ENCODE results near the gene NBDY.
"Not testable (repeated sequence)": the region's sequence is repeated elsewhere in the genome, so short reads cannot be mapped to it uniquely, and the experiment has no call there.

NBDY gene

DNA sequence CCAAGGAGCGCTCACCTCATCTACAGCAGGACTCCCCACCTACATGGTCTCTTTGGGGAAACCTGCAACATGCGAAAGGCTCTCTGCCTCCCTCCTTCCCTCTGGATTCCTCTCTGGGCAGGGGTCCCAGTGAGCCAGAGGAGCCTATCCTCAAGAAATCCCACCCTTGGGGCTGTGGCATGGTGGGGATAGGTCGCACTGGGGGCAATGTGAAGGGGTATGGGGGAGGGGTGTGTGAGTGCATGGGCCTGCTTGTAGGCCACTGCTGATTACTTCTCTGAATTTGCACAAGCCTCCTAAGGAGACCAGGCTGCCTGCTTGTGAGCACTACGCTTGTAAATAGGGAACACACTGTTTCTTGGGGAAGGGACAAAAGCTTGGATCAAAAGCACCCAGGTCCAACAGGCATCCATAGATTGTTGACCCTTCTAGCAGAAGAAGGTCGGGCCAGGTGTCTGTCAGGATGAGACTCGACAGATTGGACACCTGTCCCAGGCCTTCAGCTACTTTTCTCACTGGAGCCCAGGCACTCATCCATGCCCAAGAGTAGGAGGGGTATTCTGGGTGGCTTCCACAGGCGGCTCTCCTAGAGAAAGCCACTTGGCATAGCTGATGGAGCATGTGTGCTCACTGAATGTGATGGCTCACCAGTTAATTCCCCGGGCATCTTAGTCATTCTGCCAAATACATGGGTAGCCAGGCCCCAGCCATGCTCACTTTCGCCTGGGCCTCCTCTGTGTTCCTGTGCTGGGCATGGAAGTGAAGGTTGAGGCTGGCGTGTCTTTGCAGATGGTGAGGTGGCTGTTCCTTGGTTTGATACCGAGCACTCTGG, 75.0 kb downstream of the NBDY start:
- DNase-seq: no peak

DNA sequence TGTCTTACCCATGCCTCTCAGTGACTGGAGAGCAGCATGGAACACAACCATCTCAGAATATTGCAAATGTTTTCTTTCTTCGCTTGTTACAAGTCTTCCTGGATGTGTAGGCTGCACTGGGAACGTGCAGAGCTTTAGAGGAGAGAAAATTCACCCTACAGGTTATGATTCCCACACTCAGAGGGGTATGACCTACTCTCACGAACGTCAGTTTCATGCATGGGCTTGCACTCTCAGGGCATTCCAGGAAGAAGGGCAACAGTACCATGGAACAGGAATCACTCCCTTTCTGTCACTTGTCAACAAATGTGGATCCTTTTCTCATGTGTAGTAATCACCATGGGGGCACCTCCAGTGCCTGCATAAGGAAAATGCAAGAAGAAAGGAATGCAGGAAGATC, 75.8 kb downstream of the NBDY start:
- DNase-seq: no peak

DNA sequence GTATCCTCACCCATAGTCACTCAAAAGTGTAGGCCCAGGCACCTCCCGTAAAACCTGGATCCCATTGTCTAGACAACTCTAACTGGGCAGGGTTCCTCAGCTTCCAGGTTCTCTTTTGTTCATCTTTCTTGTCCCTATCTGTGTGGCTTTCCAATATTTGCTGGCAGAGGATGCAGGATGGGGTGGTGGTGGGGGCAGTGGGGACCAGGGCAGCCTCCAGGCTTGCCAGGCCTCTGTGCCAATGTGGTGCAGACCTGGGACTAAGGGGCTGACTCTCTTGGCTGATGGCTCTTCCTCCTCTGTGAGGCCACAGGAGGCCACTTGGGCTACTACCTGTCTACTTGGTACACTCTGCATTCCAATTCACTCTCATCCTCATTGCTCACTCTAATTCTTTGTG, 76.4 kb downstream of the NBDY start:
- no peak for DNase-seq

DNA sequence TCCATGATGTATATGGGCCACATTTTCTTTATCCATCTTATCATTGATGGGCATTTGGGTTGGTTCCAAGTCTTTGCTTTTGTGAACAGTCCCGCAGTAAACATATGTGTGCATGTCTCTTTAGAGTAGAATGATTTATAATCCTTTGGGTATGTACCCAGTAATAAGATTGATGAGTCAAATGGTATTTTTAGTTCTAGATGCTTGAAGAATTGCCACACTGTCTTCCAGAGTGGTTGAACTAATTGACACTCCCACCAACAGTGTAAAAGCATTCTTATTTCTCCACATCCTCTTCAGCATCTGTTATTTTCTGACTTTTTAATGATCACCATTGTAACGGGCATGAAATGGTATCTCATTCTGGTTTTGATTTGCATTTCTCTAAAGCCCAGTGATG, 77.1 kb downstream of the NBDY start:
- DNase-seq: not testable (repeated sequence)

DNA sequence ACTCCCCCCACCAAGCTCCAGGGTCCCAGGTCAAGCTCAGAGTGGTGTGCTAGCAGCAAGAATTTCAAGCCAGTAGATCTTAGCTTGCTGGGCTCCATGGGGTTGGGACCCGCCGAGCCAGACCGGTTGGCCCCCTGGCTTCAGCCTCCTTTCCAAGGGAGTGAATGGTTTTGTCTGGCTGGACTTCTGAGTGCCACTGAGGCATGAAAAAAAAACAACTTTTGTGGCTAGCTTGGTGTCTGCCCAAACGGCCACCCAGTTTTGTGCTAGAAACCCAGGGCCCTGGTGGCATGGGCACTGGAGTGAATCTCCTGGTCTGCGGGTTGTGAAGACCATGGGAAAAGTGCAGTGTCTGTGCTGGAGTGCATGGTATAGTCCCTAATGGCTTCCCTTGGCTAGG, 82.6 kb downstream of the NBDY start:
- DNase-seq: no peak

DNA sequence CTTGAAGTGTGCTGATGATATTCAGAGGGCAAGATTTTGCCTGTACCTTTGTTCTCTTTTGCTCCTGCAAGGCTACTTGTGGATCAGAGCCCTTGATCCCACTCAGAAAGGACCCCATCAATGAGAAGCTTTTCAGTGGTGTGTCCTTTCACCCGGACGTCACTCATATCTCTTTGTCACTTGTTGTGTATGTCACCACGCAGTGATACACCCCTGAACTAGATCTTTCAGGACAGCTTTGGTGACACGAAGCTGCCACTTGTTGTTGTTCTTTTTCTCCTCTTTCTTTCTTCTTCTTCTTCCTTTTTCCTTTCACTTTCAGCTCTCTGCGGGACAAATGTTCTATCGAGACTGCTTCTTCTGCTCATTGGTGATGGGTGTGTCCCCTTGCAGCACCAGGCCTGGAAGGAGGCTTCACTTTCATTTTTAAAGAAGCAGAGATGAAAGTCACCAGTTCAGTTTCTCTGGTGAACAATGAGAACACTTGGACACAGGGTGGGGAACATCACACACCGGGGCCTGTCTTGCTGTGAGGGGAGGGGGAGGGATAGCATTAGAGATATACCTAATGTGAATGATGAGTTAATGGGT, 83.6 kb downstream of the NBDY start:
- no peak for DNase-seq

DNA sequence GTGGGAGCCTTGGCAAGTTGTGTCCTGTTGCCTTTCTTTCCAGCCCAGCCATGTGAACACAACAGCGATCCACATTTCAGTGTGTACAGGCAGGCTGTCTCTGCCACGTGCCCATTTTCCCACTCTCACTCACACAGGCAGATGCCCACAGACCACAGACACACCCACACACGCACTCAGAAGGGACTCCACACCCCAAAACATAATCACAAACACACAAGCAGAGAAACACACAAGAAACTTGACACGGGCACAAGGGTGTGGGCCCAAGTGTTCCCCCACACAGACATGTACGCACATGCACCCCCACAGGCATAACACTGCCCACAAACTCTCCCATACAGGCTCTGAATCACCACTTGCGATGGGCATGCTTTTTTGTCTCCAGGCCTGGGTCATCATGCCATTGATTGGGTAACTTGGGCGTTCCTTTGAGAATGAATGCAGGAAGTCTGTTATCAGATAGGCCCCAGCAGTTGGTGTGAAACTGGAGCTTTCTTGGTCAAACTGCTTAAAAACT, 84.3 kb downstream of the NBDY start:
- DNase-seq: no peak

DNA sequence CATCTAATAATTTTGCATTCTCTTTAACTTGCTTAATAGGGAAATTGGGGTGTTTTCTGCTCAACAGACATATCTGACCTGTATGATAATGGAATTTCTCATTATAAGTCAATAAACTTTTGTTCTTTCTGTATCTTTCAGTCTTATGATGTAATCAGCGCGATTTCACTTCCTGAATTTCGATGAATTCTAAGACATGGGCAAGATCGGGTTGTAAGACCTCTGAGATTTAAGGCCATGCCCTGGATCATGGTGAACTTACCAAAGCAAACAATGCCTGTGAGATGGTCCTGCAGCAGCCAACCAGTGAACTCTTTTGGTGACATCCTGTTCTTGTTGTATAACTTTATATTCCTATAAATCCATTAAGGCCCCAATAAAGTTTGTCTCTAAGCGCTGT, 88.1 kb downstream of the NBDY start:
- DNase-seq: no peak

DNA sequence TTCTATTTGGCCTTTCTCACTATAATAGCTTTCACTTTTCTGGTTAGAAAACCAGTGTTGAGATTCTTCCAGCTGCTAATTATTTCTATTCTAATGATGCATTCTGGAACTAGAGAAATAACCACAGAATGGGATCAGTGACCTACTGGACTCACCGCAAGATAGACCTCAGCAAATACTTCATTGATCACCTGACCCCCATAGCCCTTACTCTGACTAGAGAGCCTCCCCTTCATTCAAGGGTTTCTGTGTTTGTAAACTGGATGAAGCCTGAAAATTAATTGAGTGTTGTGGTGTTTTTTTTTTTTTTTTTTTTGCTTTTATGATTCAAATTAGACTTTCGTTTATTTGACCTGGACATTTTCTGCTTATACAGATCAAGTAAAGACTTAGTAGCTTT, 97.0 kb downstream of the NBDY start:
- no peak for DNase-seq

DNA sequence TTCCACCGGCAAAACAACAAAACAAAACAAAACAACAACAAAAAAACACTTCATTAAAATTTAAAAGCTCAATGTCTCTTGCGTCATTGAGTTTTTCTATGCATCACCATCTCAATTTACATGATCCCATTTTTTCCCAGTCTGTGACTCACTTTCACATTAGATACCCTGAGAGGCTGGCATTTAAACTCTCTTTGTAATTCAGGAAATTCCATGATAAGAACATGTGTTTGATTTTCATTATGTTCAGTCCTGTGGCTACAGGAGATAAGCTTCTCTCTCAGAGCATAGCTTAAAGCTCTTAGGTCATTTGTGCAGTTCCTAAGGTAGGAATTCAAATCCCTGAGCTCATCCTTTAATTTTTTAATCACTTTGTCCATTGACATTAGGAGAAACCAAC, 104.6 kb downstream of the NBDY start:
- DNase-seq: no peak

DNA sequence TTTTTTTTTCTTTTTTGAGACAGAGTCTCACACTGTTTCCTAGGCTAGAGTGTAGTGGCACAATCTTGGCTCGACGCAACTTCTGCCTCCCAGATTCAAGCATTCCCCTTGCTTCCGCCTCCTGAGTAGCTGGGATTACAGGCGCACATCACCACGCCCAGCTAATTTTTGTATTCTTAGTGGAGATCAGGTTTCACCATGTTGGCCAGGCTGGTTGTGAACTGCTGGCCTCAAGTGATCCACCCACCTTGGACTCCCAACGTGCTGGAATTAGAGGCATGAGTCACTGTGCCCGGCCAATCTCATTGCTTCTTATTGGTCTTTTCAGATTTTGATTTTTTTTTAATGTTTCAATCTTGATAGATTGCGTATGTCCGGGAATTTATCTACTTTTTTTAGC, 124.4 kb downstream of the NBDY start:
- DNase-seq: no peak

DNA sequence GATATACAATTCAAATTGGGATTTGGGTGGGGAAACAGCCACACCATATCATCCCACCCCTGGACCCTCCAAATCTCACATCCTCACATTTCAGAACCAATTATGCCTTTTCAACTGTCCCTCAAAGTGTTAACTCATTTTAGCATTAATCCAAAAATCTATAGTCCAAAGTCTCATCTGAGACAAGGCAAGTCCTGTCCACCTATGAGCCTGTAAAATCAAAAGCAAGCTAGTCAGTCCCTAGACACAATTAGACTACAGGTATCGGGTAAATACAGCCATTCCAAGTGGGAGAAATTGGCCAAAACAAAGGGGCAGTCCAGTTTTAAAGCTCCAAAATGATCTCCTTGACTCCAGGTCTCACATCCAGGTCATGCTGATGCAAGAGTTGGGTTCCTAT, 128.0 kb downstream of the NBDY start:
- DNase-seq: no peak

DNA sequence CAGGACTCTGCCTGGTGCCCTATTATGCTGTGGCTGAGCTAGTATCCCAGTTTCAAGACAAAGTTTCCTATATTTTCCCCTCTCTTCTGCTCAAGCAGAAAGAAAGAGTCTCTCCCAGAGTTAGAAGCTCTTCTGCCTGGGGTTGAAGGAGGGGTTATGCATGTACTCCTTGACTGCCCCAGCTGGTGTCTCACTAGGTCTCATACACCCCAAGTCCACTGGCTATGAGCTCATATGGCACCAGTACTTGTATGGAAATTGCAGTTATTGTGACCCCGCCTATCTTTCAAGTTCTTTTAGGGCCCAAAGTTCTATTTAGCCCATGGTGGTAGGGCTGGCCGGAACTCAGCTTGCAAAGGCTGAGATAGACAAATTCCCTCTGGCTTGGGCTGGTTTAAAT, 131.8 kb downstream of the NBDY start:
- DNase-seq: no peak

Measured in NCI-H1930 (cell line).